Endometrium (tissue), 2 donors: ENCODE measurements around the gene ALG1L2.
"Not testable (repeated sequence)": the region's sequence is repeated elsewhere in the genome, so short reads cannot be mapped to it uniquely, and the experiment has no call there.

Experiments used
- FAIRE-seq: peaks from 2 replicates; lab custom pipeline; 2012; peaks lifted over from hg19 to GRCh38; lab: Jason Lieb, UNC
- donor health status: control.
- donor health status: control.

Gene ALG1L2

DNA sequence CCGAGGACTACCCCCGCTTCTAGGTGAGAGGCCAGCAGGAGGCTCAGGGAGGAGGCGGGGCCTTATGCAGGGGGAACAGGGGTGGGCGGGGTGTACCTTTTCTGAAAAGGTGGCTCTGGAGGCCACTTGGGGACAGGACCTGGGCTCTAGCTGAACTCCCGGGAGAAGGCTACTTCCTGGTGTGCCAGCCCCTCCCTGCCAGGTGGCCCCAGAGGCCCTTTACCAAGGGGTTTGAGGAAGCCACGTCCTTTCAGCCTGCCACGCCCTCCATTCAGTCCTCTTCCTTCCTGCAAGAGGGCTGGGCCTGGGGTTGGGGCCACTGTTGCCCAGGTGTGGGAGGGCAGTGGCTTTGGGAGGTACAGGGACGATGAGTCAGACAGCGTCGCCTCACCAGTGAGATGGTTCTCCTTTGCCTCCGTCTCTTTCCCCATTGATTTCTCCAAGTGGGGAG is 12.9 kb downstream of the ALG1L2 start:
- not testable (repeated sequence) for FAIRE-seq

DNA sequence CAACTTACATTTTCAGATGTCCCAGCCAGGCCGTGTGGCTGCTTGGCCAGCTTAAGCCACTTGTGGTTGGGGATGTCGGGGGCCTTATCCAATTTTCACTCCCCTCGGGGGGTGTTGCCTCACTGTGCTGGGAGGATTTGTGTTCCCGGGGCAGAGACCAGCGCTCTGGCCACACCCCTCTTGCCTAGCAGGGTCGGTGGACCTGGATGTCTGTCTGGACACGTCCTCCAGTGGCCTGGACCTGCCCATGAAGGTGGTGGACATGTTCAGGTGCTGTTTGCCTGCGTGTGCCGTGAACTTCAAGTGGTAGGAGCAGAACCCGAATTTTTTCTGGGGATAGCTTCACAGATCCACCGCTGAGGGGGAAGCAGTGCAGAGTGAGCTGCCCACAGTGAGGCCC is 14.2 kb downstream of the ALG1L2 start:
- not testable (repeated sequence) for FAIRE-seq

DNA sequence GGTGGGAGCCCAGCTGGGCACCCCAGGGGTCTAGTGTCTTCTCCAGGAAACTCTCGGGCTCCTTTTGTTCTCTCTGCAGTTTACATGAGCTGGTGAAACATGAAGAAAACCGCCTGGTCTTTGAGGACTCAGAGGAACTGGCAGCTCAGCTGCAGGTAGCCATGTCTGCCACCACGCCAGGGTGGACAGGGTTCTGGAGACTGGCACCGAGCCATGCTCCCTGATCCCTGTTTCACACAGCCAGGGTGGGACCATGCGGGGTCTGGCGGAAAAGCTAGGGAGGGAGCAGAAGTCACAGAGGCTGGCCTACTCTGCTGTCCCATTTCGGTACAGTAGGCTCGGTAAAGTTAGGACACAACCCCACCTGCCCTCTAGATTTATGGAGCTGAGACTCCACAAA is 15.5 kb downstream of the ALG1L2 start:
- not testable (repeated sequence) for FAIRE-seq

DNA sequence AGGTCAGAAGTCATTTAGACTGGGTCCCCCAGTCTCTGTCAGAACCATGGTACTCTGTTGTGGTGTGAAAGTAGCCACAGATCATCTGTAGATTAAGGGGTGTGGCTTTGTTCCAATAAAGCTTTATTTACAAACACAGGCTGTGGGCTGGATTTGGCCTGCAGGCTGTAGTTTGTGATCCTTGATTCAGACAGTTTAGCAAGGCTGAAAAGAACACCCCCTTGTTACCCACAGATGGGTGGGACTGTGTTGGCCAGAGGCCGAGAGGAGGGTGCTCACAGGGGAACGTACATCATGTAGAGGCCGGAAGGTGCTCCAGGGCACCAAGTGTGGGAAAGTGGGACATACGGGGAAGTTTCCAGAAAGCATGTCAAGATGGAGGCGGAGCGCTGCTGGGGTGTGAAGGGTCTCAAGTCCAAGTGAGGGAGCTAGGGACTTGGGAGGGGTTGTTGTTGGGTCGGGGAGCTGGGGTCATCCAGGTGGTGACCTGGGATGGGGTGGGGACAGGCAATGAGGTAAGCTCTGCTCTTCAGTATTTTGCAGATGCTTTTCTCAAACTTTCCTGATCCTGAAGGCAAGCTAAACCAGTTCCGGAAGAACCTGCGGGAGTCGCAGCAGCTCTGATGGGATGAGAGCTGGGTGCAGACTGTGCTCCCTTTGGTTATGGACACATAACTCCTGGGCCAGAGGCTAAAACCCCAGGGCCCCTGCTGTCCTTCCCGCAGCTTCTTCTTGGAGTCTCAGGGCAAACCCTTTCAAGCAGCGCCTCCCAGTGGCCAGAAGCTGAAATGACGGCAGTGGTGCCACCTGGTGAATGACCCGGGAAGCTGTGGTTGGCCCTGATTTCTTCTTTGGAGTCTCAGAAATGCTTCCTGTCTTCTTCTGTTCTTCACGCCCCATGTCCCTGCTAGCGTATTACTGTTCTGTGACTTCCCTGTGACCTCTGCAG is 16.3 kb downstream of the ALG1L2 start:
- not testable (repeated sequence) for FAIRE-seq

DNA sequence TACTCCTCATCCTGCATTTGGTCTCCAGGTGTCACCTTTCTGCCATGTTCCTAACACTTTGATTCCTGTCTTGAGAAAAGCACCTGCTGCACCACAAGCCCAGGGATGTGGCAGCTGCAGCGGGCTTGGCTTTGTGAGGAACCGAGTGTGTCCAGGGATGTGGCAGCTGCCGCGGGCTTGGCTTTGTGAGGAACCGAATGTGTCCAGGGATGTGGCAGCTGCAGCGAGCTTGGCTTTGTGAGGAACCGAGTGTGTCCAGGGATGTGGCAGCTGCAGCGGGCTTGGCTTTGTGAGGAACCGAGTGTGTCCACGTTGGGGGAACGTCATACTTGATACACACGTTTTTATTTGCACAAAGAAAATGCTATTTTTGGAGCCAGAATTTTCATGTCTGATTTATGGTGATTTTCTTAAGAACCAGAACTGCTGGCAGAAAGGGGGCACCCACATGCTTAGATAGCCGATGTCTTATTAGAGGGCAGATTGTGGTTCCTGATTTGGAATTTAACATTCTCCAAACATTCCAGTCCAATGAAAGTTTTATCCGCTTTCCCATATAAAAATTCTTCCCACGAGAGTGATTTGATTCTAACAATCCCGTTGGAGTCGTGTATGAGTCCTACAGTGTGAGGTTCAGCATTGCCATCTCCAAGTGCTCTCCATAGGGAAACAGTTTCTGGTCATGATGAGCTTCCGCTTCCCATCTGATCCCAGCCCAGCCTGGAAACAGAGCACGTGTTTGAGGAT is 17.2 kb downstream of the ALG1L2 start:
- not testable (repeated sequence) for FAIRE-seq

DNA sequence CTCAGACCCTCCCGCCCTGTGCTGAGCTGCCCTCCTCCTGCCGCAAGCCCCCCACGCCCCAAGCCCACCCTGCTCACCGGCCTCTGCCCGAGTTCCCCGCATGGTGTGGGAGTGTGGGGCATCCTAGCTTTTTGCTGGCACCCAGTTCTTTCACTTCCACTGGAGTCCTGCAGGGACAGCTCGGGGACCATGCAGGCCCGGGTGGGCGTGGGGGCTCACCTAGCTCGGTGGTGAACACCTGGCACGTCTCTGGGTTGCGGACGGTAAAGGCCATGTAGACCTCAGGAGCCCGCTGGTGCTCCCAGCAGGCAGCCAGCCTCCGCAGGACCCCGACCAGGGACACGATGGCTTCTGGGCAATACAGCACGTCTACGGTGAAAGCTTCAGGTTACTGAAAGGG is 20.9 kb downstream of the ALG1L2 start:
- not testable (repeated sequence) for FAIRE-seq

DNA sequence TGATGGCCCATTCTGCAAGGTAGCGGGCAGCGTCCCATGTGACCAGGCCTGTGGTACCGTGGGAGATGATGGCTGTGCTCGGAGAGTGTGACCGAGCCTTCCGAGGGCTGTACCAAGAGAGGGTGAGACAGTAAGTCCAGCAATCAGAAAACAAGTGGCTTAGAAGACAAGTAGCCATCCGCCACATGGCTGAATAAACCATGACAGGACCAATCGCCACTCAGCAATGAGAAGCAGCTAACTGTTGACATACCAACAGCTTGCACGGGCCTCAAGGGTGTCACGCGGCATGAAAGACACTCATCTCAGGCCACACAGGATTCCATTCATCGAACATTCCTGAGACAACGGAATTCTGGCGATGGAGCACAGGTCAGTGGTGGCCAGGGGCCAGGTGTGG is 22.6 kb downstream of the ALG1L2 start:
- not testable (repeated sequence) for FAIRE-seq

DNA sequence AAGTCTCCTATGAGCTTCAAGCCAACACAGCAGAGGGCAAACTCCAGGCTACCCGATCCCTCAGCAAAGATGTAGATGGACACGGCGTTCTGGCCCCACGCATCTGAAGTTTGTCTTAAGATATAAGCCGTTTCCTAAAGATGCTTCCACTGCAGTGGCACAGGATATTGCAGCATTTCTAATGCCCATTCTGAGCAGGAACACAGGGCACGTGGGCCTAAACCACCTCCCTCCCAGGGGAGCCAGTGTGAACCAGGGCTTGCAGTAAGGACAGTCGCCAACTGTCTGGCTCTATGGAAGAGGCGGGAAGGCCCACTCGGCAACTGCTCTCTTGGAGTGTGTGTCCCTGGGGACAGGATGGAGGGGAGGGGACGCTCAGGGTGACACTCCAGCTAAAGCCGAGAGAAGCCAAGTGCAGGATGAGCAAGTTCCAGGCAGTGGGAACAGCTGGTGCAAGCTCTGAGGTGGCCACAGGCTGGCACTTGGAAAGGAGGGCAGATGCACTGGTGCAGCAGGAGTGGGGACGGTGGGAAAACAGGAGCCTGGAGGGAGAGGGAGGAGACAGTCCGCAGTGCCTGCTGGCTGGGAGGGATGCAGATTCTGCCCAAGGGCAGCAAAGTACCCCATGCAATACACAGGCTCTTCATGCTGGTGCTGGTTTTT is 25.8 kb downstream of the ALG1L2 start:
- FAIRE-seq: not testable (repeated sequence)

DNA sequence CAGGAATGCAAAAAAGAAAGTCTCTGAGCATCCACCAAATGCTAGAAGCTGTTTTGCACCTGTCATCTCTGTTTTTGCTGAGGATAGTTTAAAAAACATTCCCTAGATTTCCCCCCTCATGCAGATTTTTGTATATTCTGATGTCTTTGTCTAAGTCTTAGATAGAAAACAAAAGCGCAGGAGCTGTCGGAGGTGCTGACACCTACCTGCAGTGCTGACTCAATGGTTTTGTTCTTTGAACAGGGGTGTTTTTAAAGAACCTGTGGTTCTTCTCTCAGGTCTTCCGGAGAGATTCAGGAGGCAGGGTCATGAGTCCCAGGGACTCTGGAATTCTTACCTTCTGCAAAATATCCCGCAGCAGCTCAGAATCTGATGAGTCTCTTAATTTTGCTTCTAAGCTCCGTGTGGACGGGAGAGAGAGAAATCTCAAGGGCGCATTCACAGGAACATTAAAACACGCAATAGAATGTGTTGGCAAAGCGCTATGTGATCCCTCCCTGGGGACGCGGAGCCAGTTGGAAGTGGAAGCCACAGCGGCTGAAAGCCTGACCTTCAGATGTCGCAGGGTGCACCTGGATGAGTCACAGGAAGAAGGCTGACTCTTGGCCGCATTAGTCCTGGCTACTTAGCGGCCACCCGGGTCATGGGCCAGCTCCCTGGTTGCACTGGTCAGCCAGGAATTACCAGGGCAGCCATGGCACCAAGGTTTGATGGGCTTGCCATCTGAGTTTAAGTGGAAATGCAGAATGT is 27.4 kb downstream of the ALG1L2 start:
- FAIRE-seq: not testable (repeated sequence)

DNA sequence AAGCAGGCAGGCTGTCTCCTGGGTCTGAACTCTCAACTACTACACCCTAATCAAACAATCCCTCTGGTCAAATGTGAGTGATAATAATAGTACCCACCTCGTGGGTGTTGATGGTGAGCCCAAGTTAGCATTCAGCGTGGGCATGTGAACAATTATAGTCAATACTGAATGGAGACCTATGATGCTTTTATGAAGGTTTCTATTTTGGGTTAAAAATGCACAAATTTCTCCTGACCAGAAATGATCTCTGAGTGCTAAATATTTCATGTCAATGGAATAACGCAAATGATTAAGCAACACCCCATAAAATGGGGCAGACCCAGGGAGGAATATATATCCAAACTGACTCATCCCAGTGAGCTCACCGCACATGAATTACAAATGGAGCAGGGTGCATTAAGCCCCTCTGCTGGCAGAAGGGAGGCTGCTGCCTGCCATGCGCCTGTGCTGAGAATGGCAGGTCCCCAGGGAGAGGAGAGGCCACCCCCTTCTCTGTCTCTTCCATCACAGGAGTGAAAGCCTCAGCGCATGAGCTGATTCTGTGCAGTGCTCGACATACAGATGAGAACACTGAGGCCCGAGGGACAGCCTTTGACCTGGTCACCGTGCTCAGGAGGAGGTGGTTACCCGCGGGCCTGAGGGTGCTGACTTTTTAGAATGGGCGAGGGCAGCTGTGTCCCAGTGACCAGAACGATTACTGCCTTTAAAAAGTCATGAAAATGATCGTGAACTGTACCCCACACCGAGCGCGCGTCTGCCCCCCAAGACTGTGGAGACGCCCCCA is 28.9 kb downstream of the ALG1L2 start:
- not testable (repeated sequence) for FAIRE-seq

DNA sequence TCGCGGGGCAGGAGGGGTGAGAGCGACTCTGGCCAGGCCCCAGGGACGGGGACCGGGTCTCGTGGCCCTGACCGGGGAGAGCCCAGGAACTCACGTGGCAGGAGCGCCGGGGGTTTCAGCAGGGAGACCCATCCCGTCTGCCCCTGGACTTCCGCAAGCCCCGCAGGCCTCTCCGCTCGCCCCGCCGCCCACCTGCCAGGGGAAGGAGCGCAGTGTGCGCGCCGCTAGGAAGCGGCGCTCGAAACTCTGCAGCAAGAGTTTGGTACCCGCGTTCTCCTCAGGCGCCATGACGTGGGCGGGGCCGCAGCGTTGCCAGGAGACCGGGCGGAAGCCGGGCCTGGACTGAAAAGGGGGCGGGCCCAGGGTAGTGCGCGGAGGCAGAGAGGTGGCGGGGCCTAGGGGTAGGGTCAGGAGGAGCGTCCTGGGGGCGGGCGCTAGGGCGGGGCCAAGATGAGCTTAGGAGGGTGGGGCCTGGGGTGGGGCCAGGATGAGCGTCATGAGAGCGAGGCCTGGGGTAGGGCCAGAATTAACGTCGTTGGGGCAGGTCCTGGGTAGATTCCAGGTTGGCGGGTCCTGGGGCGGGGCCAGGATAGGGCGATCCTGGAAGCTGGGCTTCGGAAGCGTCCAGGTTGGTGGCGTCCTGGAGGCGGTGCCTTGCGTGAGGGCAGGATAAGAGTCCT is 29.7 kb downstream of the ALG1L2 start:
- peak; percentile 98 for FAIRE-seq

DNA sequence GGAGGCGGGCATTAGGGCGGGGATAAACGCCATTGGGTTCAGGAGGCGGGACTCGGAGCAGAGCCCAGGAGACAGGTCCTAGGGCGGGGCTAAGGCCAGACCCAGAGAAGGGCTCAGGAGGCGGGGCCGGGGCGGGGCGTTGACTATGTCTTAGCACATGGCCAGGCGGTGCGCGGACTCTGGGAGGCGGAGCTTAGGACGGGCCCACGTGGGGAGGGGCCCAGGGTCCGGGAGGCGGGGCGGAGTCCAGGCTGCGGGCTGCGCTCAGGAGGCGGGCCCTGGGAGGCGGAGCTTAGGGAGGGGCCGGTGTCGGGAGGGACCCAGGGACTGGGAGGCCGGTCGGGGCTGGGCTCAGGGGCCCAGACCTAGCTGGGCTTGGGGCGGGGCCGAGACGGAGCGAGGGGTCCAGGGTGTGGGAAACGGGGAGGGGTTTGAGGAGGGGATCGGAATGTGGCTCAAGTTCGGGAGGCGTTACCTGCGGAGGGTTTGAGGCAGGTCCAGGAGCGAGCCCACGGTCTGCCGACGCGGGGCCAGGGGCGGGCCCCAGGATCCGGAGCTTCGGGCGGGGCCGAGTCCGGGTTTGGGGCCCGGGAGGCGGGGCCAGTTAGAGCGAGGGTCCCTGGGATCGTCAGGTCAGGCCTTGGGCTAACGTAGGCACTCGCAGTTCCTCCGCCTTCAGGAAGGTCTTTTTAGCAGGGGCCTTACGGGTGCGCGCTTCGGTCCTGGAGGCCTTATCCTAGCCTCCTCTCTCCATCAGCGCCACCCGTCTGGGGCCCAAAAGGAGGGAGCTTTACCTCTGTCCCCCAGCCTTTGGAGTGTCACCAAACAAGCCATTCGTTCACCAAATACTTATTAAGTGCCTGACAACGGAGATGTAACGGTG is 30.5 kb downstream of the ALG1L2 start:
- FAIRE-seq: not testable (repeated sequence)

DNA sequence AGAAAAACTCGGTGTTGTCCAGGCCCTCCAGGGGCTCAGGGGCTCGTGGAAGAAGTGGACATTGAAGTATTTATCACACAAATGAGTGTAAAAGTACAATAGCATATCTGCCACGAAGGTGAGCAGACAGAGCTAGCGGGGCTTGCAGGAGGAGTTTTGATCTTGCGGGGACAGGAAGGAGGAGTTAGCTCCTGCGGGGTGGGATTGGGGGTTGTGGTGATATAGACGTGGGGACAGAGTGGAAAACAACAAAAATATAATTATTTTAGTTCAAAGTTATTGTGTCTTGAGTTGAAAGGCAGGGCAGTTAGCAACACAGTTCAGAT is 31.1 kb downstream of the ALG1L2 start:
- FAIRE-seq: not testable (repeated sequence)

DNA sequence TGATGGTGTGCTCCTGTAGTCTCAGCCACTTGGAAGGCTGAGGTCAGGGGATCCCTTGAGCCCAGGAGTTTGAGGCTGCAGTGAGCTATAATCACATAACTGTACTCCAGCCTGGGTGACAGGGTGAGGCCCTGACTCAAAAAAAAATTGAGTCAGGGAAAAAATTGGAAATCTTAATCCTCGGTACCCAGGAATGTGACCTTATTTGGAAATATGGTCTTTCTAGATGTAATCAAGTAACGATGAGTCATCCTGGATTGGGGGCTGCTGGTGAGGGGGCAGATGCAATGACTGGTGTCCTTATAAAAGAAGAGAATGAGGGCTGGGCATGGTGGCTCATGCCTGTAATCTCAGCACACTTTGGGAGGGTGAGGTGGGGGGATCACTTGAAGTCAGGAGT is 33.8 kb downstream of the ALG1L2 start:
- FAIRE-seq: not testable (repeated sequence)

DNA sequence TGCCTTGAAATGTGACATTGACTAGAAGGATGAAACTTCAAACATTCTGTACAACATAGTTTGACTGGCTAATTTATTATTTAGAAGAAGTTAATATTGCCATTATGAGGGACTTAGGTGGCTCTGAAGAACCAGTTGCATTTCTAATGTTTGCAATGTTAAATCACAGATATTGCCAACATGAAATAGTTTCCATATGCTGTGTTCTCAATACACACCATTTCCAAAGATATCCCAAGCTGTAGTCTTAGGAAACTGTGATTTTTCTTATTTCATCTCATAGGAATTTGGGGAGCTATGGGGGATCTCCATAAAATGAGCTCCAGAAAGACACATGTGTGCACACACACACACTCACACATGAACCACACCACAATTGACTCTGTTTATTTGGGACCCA is 36.3 kb downstream of the ALG1L2 start:
- no peak for FAIRE-seq

DNA sequence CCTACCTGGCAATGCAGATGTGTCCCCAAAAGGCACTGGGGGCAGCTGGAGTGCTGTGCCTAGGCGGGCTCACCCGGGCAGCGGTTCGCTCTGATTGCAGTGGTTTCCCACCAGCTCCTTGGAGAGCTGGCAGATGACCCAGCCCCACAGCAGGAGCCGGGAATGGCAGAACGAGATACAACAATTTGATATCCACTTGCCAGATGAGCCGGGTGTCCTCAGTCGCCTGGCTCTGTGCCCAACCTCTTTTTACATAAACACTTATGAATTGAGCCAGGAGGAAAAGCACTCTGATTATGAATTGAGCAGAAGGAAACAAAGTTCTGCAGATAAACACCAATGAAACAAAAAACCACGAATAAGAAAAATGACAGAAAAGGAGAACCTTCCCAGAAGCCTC is 38.2 kb downstream of the ALG1L2 start:
- not testable (repeated sequence) for FAIRE-seq

DNA sequence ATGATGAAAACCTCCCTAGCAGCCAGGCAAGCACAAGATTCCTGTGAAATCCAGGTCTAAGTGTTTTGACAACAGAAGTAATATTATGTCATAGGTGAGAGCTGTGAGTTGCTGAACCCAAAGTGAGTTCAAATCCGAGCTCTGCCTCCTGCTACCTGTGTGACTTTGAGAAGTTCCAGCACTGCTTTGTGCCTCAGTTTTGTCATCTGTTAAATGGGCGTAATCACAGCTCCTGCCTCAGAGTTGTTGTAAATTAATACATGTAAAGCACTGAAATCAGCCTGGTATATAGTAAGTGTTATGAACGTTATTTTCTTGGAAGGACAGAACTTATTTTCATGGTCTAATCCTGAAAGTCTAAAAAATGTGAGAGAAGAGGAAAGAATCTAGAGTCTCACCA is 38.7 kb downstream of the ALG1L2 start:
- FAIRE-seq: not testable (repeated sequence)

DNA sequence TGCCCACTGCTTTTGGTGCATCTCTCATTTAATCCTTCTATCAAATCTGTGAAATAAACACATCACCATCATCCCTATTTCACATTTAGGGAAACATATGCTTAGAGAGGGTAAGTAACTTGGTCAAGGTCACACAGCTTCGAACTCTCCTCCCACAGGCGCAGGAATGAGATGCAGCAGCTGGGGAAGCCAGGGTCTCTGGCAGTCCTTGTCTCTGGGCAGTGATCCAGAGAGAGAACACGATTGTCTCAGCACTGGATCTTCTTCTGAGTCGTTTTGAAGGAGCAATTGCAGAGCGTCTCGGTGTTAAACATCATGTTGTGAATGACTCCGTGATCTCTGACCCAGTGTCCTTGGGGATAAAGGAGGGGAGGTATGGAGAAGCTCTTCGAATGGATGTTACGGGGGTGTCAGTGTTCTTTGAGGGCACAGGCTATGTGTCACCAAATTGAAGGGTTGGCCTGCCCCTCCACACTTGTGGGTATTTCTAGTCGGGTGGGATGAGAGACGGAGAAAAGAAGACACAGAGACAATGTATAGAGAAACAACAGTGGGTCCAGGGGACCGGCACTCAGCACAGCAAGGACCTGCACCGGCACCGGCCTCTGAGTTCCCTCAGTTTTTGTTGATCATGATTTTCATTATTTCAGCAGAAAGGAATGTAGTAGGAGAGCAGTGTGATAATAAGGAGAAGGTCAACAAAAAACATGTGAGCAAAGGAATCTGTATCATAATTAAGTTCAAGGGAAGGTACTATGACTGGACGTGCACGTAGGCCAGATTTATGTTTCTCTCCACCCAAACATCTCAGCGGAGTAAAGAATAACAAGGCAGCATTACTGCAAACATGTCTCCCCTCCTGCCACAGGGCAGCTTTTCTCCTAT is 41.5 kb downstream of the ALG1L2 start:
- FAIRE-seq: not testable (repeated sequence)
